Inflammatory macrophage treated with lipopolysaccharide for 1 hour (primary cell): ENCODE data around the gene GRM7.

Experiments used
- DNase-seq, 2 donors: peaks; one replicate each; pipeline ENCODE4 v3.0.0-alpha.2; 2020 to 2022

Gene GRM7

DNA sequence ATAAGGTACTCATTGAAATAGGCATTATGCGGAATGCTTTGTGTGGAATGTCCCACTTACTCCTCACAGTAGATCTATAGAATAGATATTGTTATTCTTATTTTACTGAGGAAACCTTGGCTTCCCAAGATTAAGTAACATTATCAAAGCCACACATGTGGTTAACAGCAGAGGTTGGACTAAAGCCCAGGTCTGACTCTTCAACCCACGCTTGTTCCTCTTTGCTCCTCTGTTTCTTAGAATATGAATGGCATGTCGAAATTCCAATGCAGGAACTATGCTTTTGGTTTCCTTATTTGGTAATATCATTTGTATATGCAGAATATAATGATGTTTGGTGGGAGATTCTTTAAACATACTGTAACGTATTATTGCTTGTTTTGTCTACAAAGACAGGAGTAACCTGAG, 821.9 kb downstream of the GRM7 start:
- peak; percentile 94 to 98 for DNase-seq

DNA sequence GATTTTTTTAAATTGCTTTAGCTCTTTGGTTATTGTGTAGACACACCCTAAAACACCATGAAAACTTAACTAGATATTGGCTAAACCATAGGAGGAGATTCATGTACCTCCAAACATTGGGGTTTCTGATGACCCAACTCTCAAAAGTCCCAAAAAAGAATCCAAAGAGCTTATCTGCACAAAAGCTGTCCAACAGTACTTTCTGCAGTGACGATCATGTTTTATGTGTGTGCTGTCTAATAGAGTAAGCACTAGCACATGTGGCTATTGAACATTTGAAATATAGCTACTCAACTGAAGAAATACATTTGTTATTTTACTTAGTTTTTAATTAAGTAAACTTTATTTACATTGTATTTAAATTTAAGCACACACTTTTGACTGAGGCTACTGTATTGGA, 822.5 kb downstream of the GRM7 start:
- DNase-seq, result peak; percentile 24 to 35

DNA sequence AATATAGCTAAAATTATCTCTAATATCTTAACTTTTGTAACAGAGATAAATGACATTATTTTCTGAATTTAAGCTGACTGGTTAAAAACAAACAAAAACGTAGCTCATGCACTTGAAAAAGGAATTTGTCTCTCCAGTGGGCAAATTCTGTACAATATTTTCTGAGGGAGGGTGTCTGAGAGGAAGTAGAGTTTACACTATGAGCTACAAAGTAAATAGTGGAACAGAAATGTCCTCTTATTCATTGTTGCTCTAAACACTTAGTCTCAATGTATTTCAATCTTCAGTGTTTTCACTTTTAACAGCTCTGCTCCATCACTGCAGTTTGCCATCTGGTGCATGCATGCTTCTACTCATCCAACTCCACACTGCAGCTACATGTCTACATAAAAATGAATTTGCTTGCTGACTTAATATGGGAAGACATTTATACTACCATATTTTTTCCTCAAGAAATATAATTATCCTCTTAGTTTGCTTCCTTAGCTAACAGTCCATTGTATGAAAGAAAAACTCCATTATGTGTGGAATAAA, 823.3 kb downstream of the GRM7 start:
- DNase-seq, result no peak

DNA sequence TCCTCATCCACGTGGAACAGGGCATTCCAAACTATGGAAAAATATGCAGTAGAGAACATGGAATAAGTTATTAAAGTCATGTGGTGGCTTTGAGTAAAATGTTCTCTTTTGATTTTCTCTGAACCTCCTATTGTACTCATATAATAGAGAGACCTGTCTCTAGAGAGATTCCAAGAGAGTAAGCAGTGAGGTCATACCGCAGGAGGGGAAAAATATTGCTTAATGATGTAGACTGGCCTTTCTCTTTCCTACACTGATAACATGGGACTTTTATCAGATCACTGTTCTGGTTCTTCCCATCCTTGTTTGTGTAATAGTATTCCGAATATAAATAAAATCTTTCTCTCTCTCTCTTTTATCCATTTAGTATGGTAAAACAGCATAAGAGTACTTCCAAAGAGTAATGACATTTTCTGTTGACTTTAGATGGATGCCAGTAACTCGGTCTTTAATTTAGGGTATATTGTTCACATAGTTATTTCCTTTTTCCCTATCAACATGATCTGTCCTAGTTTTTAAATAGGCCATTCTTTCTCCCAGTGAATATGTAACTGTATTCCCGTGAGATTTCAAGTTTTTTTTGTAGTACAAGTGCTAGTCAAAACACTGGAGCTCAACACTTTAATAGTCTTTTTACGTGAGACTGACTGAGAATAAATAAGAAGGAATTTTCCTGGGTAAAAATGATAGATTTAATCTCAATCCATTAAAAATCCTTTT, 826.7 kb downstream of the GRM7 start:
- no peak for DNase-seq

DNA sequence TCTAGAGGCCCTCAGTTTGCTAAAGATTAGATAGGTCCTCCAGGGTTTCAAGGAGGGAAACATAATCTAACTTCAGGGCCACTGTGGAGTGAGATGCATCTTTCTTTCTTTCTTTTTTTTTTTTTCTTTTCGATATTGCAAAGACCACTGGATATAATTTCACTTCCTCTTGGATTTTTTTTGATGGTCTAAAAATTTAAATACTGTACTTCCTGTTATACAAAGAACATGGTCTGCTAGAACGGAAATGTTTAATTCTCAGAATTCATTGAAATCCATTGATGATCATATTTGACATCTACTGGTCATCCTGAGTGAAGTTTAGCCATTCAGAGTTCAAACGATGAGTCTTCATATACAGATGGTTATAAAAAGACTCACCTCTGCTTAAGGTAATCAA, 832.0 kb downstream of the GRM7 start:
- peak in 1 of 2 donors; percentile 29 for DNase-seq

DNA sequence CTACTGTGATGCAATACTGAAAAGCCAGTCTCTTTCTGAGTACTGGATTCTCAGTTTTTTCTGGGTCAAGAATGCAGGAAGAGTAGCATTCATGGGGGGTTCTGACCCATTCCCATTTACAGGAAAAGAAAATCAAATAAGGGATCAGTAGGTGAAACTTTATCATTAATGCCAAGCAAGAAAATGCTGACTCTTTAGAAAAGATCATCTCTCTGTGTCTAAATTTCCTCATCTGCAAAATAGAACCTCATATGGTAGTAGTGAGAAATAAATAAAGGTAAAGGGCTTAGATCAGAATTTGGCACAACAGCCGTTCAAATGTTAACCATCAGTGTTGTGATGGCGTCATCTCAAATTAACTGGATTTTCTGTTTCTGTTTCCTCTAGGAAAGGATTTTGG, 833.1 kb downstream of the GRM7 start:
- DNase-seq, result no peak

DNA sequence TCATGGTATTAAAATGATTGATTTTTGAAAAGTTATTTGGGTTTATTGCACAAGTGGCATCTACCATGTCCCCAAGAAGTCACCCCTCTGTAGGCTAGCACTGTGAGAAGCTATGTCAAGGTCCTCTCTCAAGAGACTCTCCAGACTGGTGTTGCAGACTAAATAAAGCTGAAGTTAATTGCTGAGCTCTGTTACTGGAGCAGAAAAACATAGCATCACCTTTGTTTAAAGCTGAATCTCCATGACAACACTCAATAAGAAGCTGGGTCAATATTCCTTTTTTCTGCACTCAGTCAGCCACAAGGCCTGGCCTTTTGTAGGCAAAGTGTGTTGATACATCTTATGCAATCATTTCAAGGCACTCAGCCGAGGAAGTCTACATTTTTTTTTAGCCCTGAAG, 834.1 kb downstream of the GRM7 start:
- no peak for DNase-seq

DNA sequence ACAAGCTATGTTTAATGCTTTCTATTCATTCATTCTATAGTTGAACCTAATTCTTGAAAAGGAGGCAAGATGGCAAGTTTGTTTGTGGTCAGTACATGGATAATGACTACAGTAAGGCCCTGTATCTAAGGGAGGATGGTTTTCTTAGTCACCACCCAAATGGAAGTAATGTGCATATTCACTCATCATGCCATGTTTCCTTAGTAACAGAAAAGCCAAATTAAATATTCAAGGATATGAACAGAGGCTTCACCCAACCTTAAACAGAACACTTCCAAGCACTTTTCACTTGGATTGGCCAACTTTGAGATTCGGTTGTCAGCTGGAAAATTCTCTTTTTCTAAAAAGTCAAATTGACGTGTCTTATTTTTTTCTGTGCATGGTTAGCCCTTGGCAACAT, 835.4 kb downstream of the GRM7 start:
- no peak for DNase-seq

DNA sequence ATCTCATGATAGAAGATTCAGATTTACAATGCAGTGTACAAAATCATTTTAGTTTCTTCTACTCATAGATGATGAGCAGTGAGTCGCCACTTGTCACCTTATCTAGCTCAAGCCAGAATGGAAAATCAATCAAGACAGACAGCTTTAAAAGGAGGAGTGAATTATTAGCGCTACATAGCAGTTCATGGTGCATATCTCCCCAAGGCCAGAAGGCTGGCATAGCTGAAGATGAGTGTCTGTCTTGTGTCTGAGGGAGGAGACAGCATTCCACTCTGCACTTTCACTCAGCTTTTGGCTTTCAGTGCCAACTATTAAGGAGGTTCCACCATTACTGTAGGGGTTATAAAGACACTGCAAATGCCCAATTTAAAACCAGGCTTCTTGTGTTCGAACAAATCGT, 836.6 kb downstream of the GRM7 start:
- no peak for DNase-seq

DNA sequence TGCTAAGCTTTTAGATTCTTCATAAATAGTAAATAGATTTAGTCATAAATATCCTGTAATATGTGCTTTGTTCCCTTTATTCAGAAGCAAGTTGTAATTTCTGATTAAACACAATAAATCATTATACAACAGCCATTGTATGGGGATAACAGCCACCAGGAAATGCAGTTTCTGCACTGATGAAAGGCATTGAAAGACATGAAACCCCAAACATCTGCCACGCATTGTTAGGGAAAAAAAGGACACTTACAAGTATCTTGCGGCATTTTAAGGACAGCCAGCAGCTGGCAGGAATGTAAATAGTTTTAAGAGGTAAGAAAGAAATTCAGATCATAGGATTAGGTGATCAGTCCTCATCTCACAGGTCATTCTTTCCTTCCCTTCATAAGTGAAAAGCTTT, 839.6 kb downstream of the GRM7 start:
- DNase-seq, result no peak

DNA sequence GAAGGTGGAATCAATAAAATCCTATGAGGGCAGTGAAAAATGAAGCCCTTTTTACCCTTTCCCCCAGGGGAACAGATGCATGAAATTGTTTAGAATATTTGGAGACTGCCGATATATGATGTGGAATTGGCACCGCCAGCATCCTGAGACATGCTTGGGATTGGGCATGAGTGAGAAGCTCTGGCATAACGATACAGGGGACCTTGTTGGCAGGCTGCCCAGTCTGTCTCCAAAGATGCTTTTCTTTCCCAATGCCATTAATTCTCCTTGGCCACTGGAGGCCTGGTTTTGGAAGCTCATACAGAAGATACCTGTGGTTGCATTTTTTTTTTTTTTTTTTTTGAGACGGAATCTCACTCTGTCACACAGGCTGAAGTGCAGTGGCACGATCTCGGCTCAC, 840.1 kb downstream of the GRM7 start:
- DNase-seq, result no peak

DNA sequence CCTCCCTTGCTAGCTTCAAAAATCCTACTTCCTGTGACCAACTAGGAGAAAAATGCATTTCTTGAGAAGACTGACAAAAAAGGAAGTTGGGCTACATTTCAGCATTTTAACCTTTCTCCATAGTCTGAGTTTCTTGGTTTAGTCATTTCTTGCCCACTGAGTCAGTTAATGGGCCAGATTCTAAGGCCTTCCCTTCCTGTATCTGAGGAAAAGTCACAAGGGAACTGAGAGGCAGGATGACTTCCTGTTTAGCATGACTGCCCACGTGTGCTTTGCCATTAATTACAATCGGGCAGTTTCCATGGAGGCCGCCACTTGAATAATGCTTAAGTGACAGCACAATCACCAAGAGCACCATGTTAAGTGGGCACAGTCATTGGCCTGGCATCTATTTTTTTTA, 846.3 kb downstream of the GRM7 start:
- peak; percentile 84 to 94 for DNase-seq

DNA sequence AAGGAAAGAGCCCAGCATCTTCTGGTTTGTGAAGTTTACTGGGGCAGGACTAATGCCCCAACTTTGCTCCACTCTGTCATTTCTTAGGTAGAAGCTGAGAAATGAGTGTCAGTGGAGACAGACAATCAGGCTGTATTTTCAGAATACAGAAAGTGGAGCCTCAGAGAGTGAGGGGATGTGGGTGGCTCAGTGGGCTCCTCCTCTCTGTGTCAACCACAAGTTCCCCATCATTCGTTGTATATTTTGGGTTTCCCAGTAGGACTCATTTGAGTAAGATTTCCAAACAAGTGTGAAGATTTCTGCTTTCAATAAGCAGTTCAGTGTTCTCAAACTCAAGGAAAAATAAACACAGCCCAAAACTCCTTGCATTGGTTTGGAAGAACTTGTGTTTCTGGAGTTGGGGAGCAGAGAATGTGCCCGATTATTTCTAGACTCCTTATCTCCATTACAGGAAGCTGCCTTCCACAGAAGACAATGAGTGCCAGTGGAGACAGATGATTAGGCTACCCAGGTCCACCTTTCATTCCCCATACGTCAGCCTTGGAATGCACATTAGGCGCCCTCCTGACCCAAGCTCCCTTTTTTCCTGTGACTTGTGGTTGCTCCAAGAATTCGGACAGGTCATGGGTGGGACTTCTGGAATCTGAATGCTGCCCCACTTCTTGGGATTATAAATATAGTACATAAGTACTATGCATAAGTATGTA, 848.6 kb downstream of the GRM7 start:
- peak; percentile 79 to 86 for DNase-seq

DNA sequence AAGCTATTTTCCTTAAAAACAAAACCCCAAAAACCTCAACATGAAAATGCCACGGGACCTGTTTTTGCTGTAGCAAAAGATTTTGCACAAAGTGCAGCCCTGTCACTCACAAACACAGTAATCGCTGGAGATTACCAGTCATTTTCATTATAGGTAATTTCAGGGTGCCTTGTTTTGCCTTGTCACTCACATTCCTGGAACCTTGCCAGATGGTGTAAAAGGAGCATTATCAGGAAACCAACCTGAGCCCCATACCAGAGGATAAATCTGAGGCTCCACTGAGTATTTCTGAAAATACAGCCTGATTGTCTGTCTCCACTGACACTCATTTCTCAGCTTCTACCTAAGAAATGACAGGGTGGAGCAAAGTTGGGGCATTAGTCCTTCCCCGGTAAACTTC, 849.4 kb downstream of the GRM7 start:
- DNase-seq, result no peak

DNA sequence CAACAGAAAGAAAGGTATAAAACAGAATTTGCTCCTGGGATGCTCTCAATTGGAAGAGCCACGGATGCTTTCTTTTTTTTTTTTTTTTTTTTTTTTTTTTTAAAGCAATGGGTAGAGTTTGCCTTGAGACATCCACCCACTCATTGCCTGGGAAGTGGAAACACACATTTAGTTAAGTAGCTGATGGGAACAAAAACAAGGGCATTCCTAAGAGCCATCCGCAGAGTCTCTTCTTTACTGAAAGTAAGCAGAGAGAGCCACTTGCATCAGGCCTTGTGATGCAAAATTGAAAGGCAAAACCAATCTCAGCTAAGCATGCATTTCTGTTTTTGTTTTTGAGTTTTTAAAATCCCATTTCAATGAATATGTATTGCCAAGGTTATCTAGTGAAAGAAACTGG, 852.8 kb downstream of the GRM7 start:
- no peak for DNase-seq

DNA sequence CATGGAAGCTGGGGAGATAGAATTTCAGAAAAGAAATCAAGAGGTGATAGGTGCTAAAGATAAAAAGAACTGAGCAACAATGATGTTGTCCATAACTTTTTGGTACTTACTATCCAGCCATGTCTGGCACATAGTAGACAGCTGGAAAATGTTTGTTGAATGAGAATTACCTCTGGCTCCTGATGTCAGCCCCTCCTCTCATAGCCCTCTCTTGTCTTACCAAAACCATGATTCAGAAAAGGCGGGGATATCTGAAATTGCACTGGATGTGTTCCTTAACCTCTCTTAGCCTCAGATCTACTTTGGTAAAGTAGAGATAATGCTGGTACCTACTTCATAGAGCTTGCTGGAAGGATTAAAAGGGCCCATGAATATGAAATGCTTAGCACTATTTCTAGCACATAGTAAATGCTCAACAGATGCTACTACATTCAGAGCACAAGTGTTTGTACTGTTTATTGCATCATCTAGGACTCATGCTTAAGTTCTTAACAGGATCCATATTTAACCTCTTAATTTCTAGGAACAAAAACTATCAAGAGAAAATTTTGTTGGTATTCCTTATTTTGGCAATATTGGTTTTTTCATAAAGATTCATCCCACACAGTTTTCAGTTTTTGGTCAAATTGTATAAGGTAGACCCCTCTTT, 859.9 kb downstream of the GRM7 start:
- no peak for DNase-seq

DNA sequence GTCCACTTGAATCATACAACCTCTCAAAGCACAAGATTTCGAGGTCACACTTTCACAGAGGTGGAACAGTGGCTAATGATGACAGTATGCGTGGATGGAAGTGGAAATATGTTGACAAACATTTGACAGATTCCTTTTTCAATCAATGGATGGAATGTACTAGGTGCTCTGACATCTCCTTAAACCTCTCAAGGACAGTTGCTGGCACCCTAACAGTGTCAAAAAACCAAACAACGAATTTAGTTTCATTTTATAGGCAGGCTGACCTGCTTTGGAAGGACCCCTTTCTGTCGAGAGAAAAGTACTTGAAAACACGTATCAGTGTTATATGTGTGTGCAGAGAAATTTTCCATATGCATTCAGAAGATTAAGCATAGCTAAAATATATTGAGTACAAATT, 861.0 kb downstream of the GRM7 start:
- DNase-seq, result no peak

DNA sequence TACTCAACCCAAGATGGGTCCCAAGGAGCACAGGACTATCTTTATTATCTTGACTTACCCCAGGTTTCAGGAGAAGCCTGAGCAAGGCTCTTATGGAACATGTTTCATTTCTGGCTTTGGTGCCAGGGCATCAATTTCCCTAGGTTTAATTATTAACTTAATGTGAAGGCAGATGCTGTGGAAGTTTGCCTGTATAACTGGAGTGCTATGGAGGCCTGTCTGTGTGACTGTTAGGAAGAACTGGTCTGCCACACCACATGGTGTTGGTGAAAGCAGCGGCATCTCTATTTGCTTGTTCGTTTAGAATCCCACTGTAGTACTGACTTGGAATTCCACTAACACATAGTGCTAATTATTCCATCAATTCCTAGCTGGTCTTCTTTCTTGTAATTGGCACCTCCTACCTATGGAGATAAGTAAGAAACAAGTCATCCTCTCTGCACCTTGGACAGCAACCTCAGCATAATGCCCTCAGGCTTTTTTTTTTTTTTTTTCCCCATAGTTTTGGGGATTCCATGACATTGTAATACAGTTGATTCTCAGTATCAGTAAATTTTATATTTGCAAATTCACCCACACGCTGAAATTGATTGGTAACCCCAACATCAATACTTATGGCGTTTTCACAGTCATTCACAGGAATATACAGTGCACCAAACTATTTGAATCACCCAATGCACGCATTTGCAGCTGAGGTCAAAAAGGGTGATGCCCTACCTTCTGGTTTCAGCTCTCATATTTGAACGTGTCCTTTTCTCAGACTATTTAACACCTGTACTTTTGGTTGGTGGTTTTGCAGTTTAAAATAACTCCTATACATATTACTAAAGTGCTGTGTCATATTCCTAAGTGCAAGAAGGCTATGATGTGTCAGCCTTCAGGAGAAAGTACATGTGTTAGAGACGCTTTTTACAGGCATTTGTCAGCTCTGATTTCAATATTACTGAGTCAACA, 867.9 kb downstream of the GRM7 start:
- no peak for DNase-seq

DNA sequence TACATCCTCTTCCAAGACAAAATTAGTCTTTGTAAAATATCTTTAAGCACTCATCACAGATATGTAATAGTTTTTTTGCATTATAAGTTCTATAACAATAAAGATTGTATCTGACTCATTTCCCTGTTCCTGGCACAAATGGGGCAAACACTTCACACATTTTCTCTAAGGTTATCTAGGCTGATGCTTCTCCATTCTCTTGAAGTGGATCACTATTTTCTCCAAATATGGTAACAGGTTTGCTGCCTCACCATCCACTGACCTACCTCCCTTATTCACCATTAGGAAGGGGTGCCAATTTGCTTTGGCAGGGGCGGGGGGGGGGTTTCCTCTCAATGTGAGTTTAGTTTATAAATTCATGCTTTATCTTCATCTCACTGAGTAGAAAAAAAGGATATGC, 873.0 kb downstream of the GRM7 start:
- no peak for DNase-seq

DNA sequence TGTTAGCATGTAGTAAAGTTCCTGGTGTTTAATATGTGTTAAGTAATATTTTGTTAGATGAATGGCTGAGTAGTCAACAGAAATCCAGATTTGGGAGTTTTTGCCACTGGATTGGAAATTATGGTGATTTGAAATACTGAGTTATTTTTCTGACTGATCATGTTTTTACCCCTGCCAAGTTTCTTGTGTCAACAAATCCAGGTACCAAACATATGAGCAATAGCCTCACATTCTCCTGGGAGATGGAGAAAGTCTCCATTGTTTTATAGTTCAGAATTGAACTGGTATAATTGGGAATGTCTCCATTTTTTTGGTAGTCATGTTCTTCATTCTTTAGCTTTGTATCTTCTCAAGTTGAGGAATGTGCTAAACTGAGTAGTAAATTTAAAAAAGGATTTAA, 873.5 kb downstream of the GRM7 start:
- DNase-seq, result no peak

DNA sequence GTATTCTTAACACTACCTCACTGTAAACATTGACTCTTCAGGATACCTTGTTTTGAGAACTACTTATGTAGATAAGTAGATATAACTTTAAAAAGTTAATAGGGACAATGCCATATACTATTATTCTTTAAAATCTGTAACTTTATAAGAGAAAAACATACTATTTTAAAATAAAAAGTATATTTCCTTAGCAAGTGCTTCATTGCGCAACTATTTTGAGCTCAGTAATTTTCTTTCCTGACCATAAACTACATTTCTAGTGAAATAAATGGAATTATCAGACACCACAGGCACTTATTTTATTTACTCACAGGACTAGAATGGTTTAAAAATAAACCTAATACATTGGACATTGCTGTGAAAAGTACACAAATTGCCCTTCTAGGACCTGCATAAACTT, 876.3 kb downstream of the GRM7 start:
- no peak for DNase-seq

DNA sequence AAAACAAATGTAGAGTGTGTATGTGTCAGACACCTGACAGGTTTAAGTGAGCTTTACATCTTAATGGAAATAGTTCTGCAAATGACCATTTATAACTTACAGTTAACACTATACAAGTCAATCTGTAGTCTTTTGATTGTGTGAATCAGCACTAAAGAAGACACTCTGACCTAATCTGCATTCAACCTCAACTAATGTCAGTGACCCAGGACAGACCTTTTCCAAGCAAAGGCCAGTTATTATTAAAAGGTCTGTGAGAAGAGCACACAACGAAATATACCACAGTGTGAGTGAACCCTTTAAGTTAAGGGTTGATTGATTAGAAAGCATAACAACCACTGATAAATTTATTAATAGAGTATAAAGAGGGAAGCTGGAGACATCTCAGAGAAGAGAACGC, 878.8 kb downstream of the GRM7 start:
- DNase-seq, result no peak

DNA sequence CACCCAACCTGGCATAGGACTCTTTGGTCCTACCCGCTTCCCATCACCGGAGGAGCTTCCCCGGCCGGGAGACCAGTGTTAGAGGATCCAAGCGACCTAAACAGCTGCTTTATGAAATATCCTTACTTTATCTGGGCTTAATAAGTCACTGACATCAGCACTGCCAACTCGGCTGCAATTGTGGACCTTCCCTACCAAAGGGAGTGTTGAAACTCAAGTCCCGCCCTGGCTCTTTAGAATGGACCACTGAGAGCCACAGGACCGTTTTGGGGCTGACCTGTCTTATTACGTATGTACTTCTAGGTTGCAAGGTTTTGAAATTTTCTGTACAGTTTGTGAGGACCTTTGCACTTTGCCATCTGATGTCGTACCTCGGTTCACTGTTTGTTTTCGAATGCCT, 879.5 kb downstream of the GRM7 start:
- DNase-seq, result no peak
